GM21381 (cell line): ENCODE data around the gene CLDN5.

Experiments used
- ATAC-seq: cut with Tn5 transposase; IDR thresholded peaks from one replicate; pipeline ENCODE4 v1.9.1; 2021; ENCODE audit warnings: mild to moderate bottlenecking, moderate library complexity; ENCODE audit not compliant: unreplicated experiment

CLDN5 gene

GRCh38 chr22:19506212-19506611, 18.0 kb downstream of the CLDN5 start:
- no peak for ATAC-seq

- no peak for ATAC-seq
Observed at GRCh38 chr22:19505735-19506126, 18.5 kb downstream of the CLDN5 start.

- no peak for ATAC-seq
Observed at GRCh38 chr22:19504900-19505734, 19.1 kb downstream of the CLDN5 start.

- no peak for ATAC-seq
Observed at GRCh38 chr22:19503869-19504268, 20.3 kb downstream of the CLDN5 start.

GRCh38 chr22:19503367-19503766, 20.8 kb downstream of the CLDN5 start:
- no peak for ATAC-seq

GRCh38 chr22:19501897-19502447, 22.2 kb downstream of the CLDN5 start:
- ATAC-seq: no peak

GRCh38 chr22:19499880-19500242, 24.3 kb downstream of the CLDN5 start:
- ATAC-seq: no peak

- no peak for ATAC-seq
Observed at GRCh38 chr22:19499236-19499879, 24.9 kb downstream of the CLDN5 start.

GRCh38 chr22:19498866-19499190, 25.4 kb downstream of the CLDN5 start:
- no peak for ATAC-seq

- no peak for ATAC-seq
Observed at GRCh38 chr22:19498154-19498865, 25.9 kb downstream of the CLDN5 start.

- ATAC-seq: no peak
Observed at GRCh38 chr22:19497245-19497644, 27.0 kb downstream of the CLDN5 start.

GRCh38 chr22:19496324-19496630, 27.9 kb downstream of the CLDN5 start:
- ATAC-seq: no peak

- no peak for ATAC-seq
Observed at GRCh38 chr22:19495562-19496323, 28.5 kb downstream of the CLDN5 start.

GRCh38 chr22:19494676-19495173, 29.5 kb downstream of the CLDN5 start:
- no peak for ATAC-seq

GRCh38 chr22:19494001-19494560, 30.1 kb downstream of the CLDN5 start:
- ATAC-seq: no peak

- no peak for ATAC-seq
Observed at GRCh38 chr22:19492504-19493174, 31.6 kb downstream of the CLDN5 start.

- ATAC-seq: no peak
Observed at GRCh38 chr22:19490628-19491230, 33.5 kb downstream of the CLDN5 start.

- ATAC-seq: no peak
Observed at GRCh38 chr22:19488884-19489843, 35.0 kb downstream of the CLDN5 start.

- ATAC-seq: no peak
Observed at GRCh38 chr22:19488285-19488684, 35.9 kb downstream of the CLDN5 start.
